HEK293T (cell line): Measurements from ENCODE around the gene PKD1L1.

Experiments
- CTBP1 ChIP-seq: fragments of 450-650 bp; IDR thresholded peaks from 2 replicates; pipeline ENCODE4 v1.6.1; 2016; ENCODE audit warnings: borderline replicate concordance
- SUZ12 ChIP-seq: fragments of 450-650 bp; IDR thresholded peaks from 2 replicates; pipeline ENCODE4 v1.6.1; 2016; ENCODE audit warnings: mild to moderate bottlenecking
- TARDBP ChIP-seq: fragments of 450-650 bp; IDR thresholded peaks from 2 replicates; pipeline ENCODE4 v1.6.1; 2016
- TF ChIP-seq, protein P1 (sequence below): fragments of 450-650 bp; IDR thresholded peaks from 2 replicates; pipeline ENCODE4 v1.6.1; 2016

DNA sequence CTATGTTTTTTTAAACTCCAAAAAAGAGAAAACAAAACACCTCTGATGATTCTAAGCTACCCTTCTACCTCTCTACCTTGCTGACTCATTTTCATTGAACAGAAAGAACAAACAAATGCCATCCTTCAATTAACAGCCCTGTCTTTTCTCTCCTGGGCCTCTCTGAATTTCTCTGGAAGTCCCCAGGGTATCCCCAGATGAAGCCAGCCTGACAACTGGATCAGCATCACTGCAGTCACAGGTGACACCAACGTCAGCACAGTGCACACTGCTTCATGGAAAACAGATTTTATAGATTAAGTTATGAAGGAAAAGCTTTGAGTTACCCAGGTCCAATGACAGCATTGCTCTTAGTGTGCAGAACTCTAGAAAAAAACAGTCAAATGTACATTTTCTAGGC is 25.5 kb upstream of the PKD1L1 start:
- TF ChIP-seq SUZ12, result no peak
- TF ChIP-seq TARDBP, result no peak
- TF ChIP-seq, protein P1, sequence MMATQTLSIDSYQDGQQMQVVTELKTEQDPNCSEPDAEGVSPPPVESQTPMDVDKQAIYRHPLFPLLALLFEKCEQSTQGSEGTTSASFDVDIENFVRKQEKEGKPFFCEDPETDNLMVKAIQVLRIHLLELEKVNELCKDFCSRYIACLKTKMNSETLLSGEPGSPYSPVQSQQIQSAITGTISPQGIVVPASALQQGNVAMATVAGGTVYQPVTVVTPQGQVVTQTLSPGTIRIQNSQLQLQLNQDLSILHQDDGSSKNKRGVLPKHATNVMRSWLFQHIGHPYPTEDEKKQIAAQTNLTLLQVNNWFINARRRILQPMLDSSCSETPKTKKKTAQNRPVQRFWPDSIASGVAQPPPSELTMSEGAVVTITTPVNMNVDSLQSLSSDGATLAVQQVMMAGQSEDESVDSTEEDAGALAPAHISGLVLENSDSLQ, result no peak
- TF ChIP-seq CTBP1, result no peak
